ENCODE results near the gene NLGN4X.

The NLGN4X gene

GRCh38 chrX:6228720-6229119, at the start of gene NLGN4X:
Gene NLGN4X, minus strand, starts transcription at chrX:6228867. Its CDS starts 77,401 bp downstream, at chrX:6151466.
- DNase-seq: no peak

GRCh38 chrX:6266041-6266440, 37.4 kb upstream of the NLGN4X start:
- DNase-seq: no peak

GRCh38 chrX:6262959-6263358, 34.3 kb upstream of the NLGN4X start:
- DNase-seq: no peak

- DNase-seq: no peak
Measured at GRCh38 chrX:6257025-6257424, 28.4 kb upstream of the NLGN4X start.

- DNase-seq: no peak
Measured at GRCh38 chrX:6244666-6245065, 16.0 kb upstream of the NLGN4X start.

GRCh38 chrX:6238576-6238975, 9.9 kb upstream of the NLGN4X start:
- DNase-seq: no peak

- no peak for DNase-seq
Measured at GRCh38 chrX:6227935-6228334, 732 bp downstream of the NLGN4X start.

GRCh38 chrX:6227453-6227835, 1.2 kb downstream of the NLGN4X start:
- no peak for DNase-seq

- DNase-seq: no peak
Measured at GRCh38 chrX:6226596-6227452, 1.8 kb downstream of the NLGN4X start.

- no peak for DNase-seq
Measured at GRCh38 chrX:6225911-6226595, 2.6 kb downstream of the NLGN4X start.

- DNase-seq: no peak
Measured at GRCh38 chrX:6225288-6225910, 3.3 kb downstream of the NLGN4X start.

GRCh38 chrX:6223516-6223915, 5.2 kb downstream of the NLGN4X start:
- DNase-seq: no peak

GRCh38 chrX:6210230-6210629, 18.4 kb downstream of the NLGN4X start:
- no peak for DNase-seq

- no peak for DNase-seq
Measured at GRCh38 chrX:6203462-6204215, 25.0 kb downstream of the NLGN4X start.

- no peak for DNase-seq
Measured at GRCh38 chrX:6199486-6199885, 29.2 kb downstream of the NLGN4X start.

GRCh38 chrX:6187256-6187655, 41.4 kb downstream of the NLGN4X start:
- DNase-seq: no peak

- DNase-seq: no peak
Measured at GRCh38 chrX:6184900-6185515, 43.7 kb downstream of the NLGN4X start.

GRCh38 chrX:6175914-6176313, 52.8 kb downstream of the NLGN4X start:
- DNase-seq: no peak

GRCh38 chrX:6170424-6170823, 58.2 kb downstream of the NLGN4X start:
- no peak for DNase-seq

GRCh38 chrX:6169407-6169806, 59.3 kb downstream of the NLGN4X start:
- DNase-seq: no peak

GRCh38 chrX:6163721-6164120, 64.9 kb downstream of the NLGN4X start:
- no peak for DNase-seq

- DNase-seq: no peak
Measured at GRCh38 chrX:6159468-6159867, 69.2 kb downstream of the NLGN4X start.

- no peak for DNase-seq
Measured at GRCh38 chrX:6151971-6152370, 76.7 kb downstream of the NLGN4X start.

All from activated naive CD4-positive, alpha-beta T cell treated with anti-CD3 and anti-CD28 coated beads, Interleukin-2, amount 50 U/mL, for 16 hours (primary cell).